BLaER1 treated with 17β-estradiol and CSF1 and Interleukin-3, amounts not matched to agents 10 nM and 100 nM (cell line): ENCODE measurements around the gene CREM.
A peak's percentile ranks its signal among the peaks of the same experiment; 100 is the strongest.

Source experiments
- H3K27ac ChIP-seq, 11 experiments: shearing (Covaris generic); formaldehyde crosslinking; 2 replicates each; pipeline ENCODE4 v1.8.1; 2022
- H3K27me3 ChIP-seq, 11 experiments: shearing (Covaris generic); formaldehyde crosslinking; 2 replicates each; pipeline ENCODE4 v1.8.1; 2022
- H3K36me3 ChIP-seq, 11 experiments: shearing (Covaris generic); formaldehyde crosslinking; 2 replicates each; pipeline ENCODE4 v1.8.1; 2022
- H3K4me1 ChIP-seq, 10 experiments: shearing (Covaris generic); formaldehyde crosslinking; 2 replicates each; pipeline ENCODE4 v1.8.1; 2022
- H3K4me2 ChIP-seq, 11 experiments: shearing (Covaris generic); formaldehyde crosslinking; 2 replicates each; pipeline ENCODE4 v1.8.1; 2022
- H3K4me3 ChIP-seq, 10 experiments: shearing (Covaris generic); formaldehyde crosslinking; 2 replicates each; pipeline ENCODE4 v1.8.1; 2022
- H3K9ac ChIP-seq, 11 experiments: shearing (Covaris generic); formaldehyde crosslinking; 2 replicates each; pipeline ENCODE4 v1.8.1; 2022
- H3K9me3 ChIP-seq, 11 experiments: shearing (Covaris generic); formaldehyde crosslinking; replicated peaks in 1 of 11; 2 replicates each; pipeline ENCODE4 v1.8.1; 2022
- H4K20me1 ChIP-seq, 11 experiments: shearing (Covaris generic); formaldehyde crosslinking; 2 replicates each; pipeline ENCODE4 v1.8.1; 2022
- Cebpa-rat ChIP-seq, 11 experiments: shearing (Covaris generic); IDR thresholded peaks; 2 replicates each; pipeline ENCODE4 v1.8.1; 2022

CREM gene

GRCh38 chr10:35204650-35205319 is 78.1 kb downstream of the CREM start:
- Histone ChIP-seq H4K20me1 (peaks cover 0 to 43% (median 0%) of the 10 kb centered on the region in 11 experiments; a peak in 3 of 22 replicates), H3K4me2 (no peak overlapping the region), H3K4me1 (peaks cover 0 to 44% (median 9%) of the 10 kb centered on the region in 10 experiments; a peak in 13 of 20 replicates), H3K36me3 (peaks cover 0 to 66% (median 0%) of the 10 kb centered on the region in 11 experiments; a peak in 7 of 22 replicates), H3K27me3 (no peaks in the 10 kb centered on the region), H3K27ac (no peak overlapping the region), H3K9ac (no peak overlapping the region), H3K9me3 (no peaks in the 10 kb centered on the region), H3K4me3 (no peak overlapping the region)
- no peak for TF ChIP-seq Cebpa-rat (IDR thresholded peaks at IDR 0.05)

- no peak overlapping the region for H3K9ac ChIP-seq
- H4K20me1 ChIP-seq: peaks cover 0 to 38% (median 0%) of the 10 kb centered on the region in 11 experiments; a peak in 3 of 22 replicates
- no peak overlapping the region for H3K4me3 ChIP-seq
- peaks cover 0 to 66% (median 0%) of the 10 kb centered on the region in 11 experiments; a peak in 7 of 22 replicates for H3K36me3 ChIP-seq
- no peaks in the 10 kb centered on the region for H3K27me3 ChIP-seq
- no peak overlapping the region for H3K27ac ChIP-seq
- TF ChIP-seq Cebpa-rat (IDR thresholded peaks at IDR 0.05): no peak
- peaks cover 0 to 44% (median 9%) of the 10 kb centered on the region in 10 experiments; a peak in 13 of 20 replicates for H3K4me1 ChIP-seq
- H3K9me3 ChIP-seq: no peaks in the 10 kb centered on the region
- no peak overlapping the region for H3K4me2 ChIP-seq
Measured at GRCh38 chr10:35206274-35206673, 79.6 kb downstream of the CREM start.

- no peak for TF ChIP-seq Cebpa-rat (IDR thresholded peaks at IDR 0.05)
- Histone ChIP-seq H3K4me1 (peaks cover 0 to 55% (median 9%) of the 10 kb centered on the region in 10 experiments; a peak in 14 of 20 replicates), H3K27me3 (no peaks in the 10 kb centered on the region), H3K9ac (peak overlapping the region in 1 of 11 experiments; percentile 44; a peak in 1 of 22 replicates), H3K4me2 (peak overlapping the region in 4 of 11 experiments; percentile 9 to 91 (median 48); a peak in 6 of 22 replicates), H3K4me3 (no peak overlapping the region), H3K9me3 (no peaks in the 10 kb centered on the region), H3K36me3 (peaks cover 0 to 55% (median 0%) of the 10 kb centered on the region in 11 experiments; a peak in 7 of 22 replicates), H4K20me1 (peaks cover 0 to 22% (median 0%) of the 10 kb centered on the region in 11 experiments; a peak in 3 of 22 replicates), H3K27ac (no peak overlapping the region)
Measured at GRCh38 chr10:35208536-35208935, 81.9 kb downstream of the CREM start.

GRCh38 chr10:35208949-35209613 is 82.4 kb downstream of the CREM start:
- peaks cover 0 to 54% (median 0%) of the 10 kb centered on the region in 11 experiments; a peak in 7 of 22 replicates for H3K36me3 ChIP-seq

GRCh38 chr10:35210961-35211360 is 84.3 kb downstream of the CREM start:
- Histone ChIP-seq H3K4me2 (peak overlapping the region in 3 of 11 experiments; percentile 35 to 91 (median 83); a peak in 5 of 22 replicates), H4K20me1 (no peaks in the 10 kb centered on the region; a peak in 3 of 22 replicates), H3K36me3 (peaks cover 0 to 46% (median 0%) of the 10 kb centered on the region in 11 experiments; a peak in 7 of 22 replicates), H3K4me1 (peaks cover 0 to 71% (median 9%) of the 10 kb centered on the region in 10 experiments; a peak in 14 of 20 replicates), H3K9me3 (no peaks in the 10 kb centered on the region), H3K4me3 (no peak overlapping the region), H3K9ac (peak overlapping the region in 2 of 11 experiments; percentile 48 to 54; a peak in 4 of 22 replicates), H3K27me3 (no peaks in the 10 kb centered on the region), H3K27ac (peak overlapping the region in 3 of 11 experiments; percentile 45 to 82 (median 67); a peak in 5 of 22 replicates)
- no peak for TF ChIP-seq Cebpa-rat (IDR thresholded peaks at IDR 0.05)

More at GRCh38 chr10:35208949-35209613, 82.4 kb downstream of the CREM start:
- H3K4me1 ChIP-seq: peaks cover 0 to 61% (median 9%) of the 10 kb centered on the region in 10 experiments; a peak in 14 of 20 replicates
- H3K4me2 ChIP-seq: peak overlapping the region in 6 of 11 experiments; percentile 3 to 91 (median 12); a peak in 6 of 22 replicates
- H3K27ac ChIP-seq: no peak overlapping the region
- no peaks in the 10 kb centered on the region for H3K27me3 ChIP-seq
- no peak for TF ChIP-seq Cebpa-rat (IDR thresholded peaks at IDR 0.05)
- peaks cover 0 to 17% (median 0%) of the 10 kb centered on the region in 11 experiments; a peak in 3 of 22 replicates for H4K20me1 ChIP-seq
- no peak overlapping the region for H3K4me3 ChIP-seq
- H3K9me3 ChIP-seq: no peaks in the 10 kb centered on the region
- H3K9ac ChIP-seq: peak overlapping the region in 1 of 11 experiments; percentile 44; a peak in 1 of 22 replicates

GRCh38 chr10:35211390-35211789 is 84.7 kb downstream of the CREM start:
- Histone ChIP-seq H3K4me3 (no peak overlapping the region), H3K9me3 (no peaks in the 10 kb centered on the region), H4K20me1 (no peaks in the 10 kb centered on the region; a peak in 3 of 22 replicates), H3K27me3 (no peaks in the 10 kb centered on the region), H3K36me3 (peaks cover 0 to 44% (median 0%) of the 10 kb centered on the region in 11 experiments; a peak in 7 of 22 replicates), H3K27ac (peak overlapping the region in 3 of 11 experiments; percentile 45 to 82 (median 67); a peak in 5 of 22 replicates), H3K4me1 (peaks cover 0 to 76% (median 9%) of the 10 kb centered on the region in 10 experiments; a peak in 14 of 20 replicates), H3K4me2 (peak overlapping the region in 3 of 11 experiments; percentile 35 to 91 (median 83); a peak in 5 of 22 replicates), H3K9ac (peak overlapping the region in 2 of 11 experiments; percentile 48 to 54; a peak in 4 of 22 replicates)
- no peak for TF ChIP-seq Cebpa-rat (IDR thresholded peaks at IDR 0.05)

- Histone ChIP-seq H3K4me3 (no peak overlapping the region), H3K4me1 (peaks cover 0 to 90% (median 9%) of the 10 kb centered on the region in 10 experiments; a peak in 14 of 20 replicates), H4K20me1 (no peaks in the 10 kb centered on the region; a peak in 1 of 22 replicates), H3K36me3 (peaks cover 0 to 30% (median 0%) of the 10 kb centered on the region in 11 experiments; a peak in 6 of 22 replicates), H3K27ac (peak overlapping the region in 1 of 11 experiments; percentile 24; a peak in 1 of 22 replicates), H3K27me3 (no peaks in the 10 kb centered on the region), H3K9ac (peak overlapping the region in 2 of 11 experiments; percentile 5 to 31; a peak in 1 of 22 replicates), H3K4me2 (peak overlapping the region in 4 of 11 experiments; percentile 16 to 91 (median 68); a peak in 7 of 22 replicates), H3K9me3 (no peaks in the 10 kb centered on the region)
- TF ChIP-seq Cebpa-rat (IDR thresholded peaks at IDR 0.05): no peak
Measured at GRCh38 chr10:35212856-35213255, 86.2 kb downstream of the CREM start.

- no peak for TF ChIP-seq Cebpa-rat (IDR thresholded peaks at IDR 0.05)
- no peak overlapping the region for H3K27ac ChIP-seq
- peaks cover 0 to 88% (median 7%) of the 10 kb centered on the region in 10 experiments; a peak in 14 of 20 replicates for H3K4me1 ChIP-seq
- H3K9me3 ChIP-seq: no peaks in the 10 kb centered on the region
- H3K9ac ChIP-seq: no peak overlapping the region
- peak overlapping the region in 2 of 11 experiments; percentile 83 to 91; a peak in 4 of 22 replicates for H3K4me2 ChIP-seq
- no peak overlapping the region for H3K4me3 ChIP-seq
- H4K20me1 ChIP-seq: no peaks in the 10 kb centered on the region; a peak in 1 of 22 replicates
- H3K27me3 ChIP-seq: no peaks in the 10 kb centered on the region
- peaks cover 0 to 21% (median 0%) of the 10 kb centered on the region in 11 experiments; a peak in 5 of 22 replicates for H3K36me3 ChIP-seq
Measured at GRCh38 chr10:35213699-35214098, 87.1 kb downstream of the CREM start.
